PC-9 (cell line): Measurements from ENCODE around the gene UROD. TPM values are rescaled to one million over a fixed set of nuclear protein-coding genes. Genes with fewer than 3 reads are reported as not detected.
"Not testable (repeated sequence)": the region's sequence is repeated elsewhere in the genome, so short reads cannot be mapped to it uniquely, and the experiment has no call there.

Source experiments
- BruUV-seq: library from RNA; stranded (reverse); fragments of 400-500 nt; replicated peaks from 2 replicates; lab custom pipeline; 2021; lab: Mats Ljungman, UMichigan
- CTCF ChIA-PET: fragments of 300-600 bp; sonication (Branson Sonifier 250); formaldehyde crosslinking; loops from one replicate; lab custom pipeline; 2022; ENCODE audit warnings: antibody characterized with exemption; lab: Charles Lee
- POLR2A ChIA-PET: fragments of 300-600 bp; sonication (Branson Sonifier 250); formaldehyde crosslinking; loops from one replicate; lab custom pipeline; 2022; ENCODE audit warnings: antibody characterized with exemption; ENCODE audit not compliant: unreplicated experiment; lab: Charles Lee
- DNase-seq, 2 experiments: peaks; one replicate each; pipeline versions ENCODE4 v3.0.0 to v3.0.0-alpha.2; 2015 to 2022; ENCODE audit warnings: mixed read lengths in 1 of 2
- H2AFZ ChIP-seq: fragments of 200-600 bp; sonication (generic); 2 replicates; pipeline ENCODE4 v1.8.1; 2017; ENCODE audit warnings: antibody characterized with exemption
- H3F3A ChIP-seq: fragments of 200-600 bp; sonication (generic); 2 replicates; pipeline ENCODE4 v1.8.1; 2017; ENCODE audit warnings: antibody characterized with exemption, mild to moderate bottlenecking, low read depth; ENCODE audit not compliant: insufficient read depth
- H3K27ac ChIP-seq: fragments of 200-600 bp; sonication (generic); 2 replicates; pipeline ENCODE4 v1.6.1; 2016; ENCODE audit warnings: mixed run types
- H3K27me3 ChIP-seq: fragments of 200-600 bp; sonication (generic); 2 replicates; pipeline ENCODE4 v1.6.1; 2016; ENCODE audit warnings: low read depth, mixed run types; ENCODE audit not compliant: insufficient read depth
- H3K36me3 ChIP-seq: fragments of 200-600 bp; sonication (generic); 2 replicates; pipeline ENCODE4 v1.6.1; 2016; ENCODE audit warnings: low read depth, mixed run types
- H3K4me1 ChIP-seq: fragments of 200-600 bp; sonication (generic); replicated peaks from 2 replicates; pipeline ENCODE4 v1.6.1; 2016; ENCODE audit warnings: mixed run types; ENCODE audit not compliant: insufficient read depth
- H3K4me2 ChIP-seq: fragments of 200-600 bp; sonication (generic); 2 replicates; pipeline ENCODE4 v1.6.1; 2017; ENCODE audit warnings: mixed run types
- H3K4me3 ChIP-seq: fragments of 200-600 bp; sonication (generic); 2 replicates; pipeline ENCODE4 v1.6.1; 2016; ENCODE audit warnings: mixed run types
- H3K79me2 ChIP-seq: fragments of 200-600 bp; sonication (generic); 2 replicates; pipeline ENCODE4 v1.6.1; 2017; ENCODE audit warnings: low read depth, mixed run types
- H3K9me2 ChIP-seq: fragments of 200-600 bp; sonication (generic); 2 replicates; pipeline ENCODE4 v1.8.1; 2017; ENCODE audit warnings: mild to moderate bottlenecking; ENCODE audit not compliant: insufficient read depth
- H3K9me3 ChIP-seq: fragments of 200-600 bp; sonication (generic); 2 replicates; pipeline ENCODE4 v1.8.1; 2016; ENCODE audit warnings: low read depth; ENCODE audit not compliant: insufficient read depth
- H4K20me1 ChIP-seq: fragments of 200-600 bp; sonication (generic); 2 replicates; pipeline ENCODE4 v1.8.1; 2017; ENCODE audit not compliant: insufficient read depth
- EZH2 ChIP-seq: fragments of 200-600 bp; sonication (generic); IDR thresholded peaks from 2 replicates; pipeline ENCODE4 v1.8.0; 2017; ENCODE audit warnings: antibody characterized with exemption, low read depth
- intact Hi-C: fragments of 100-400 bp; cut with micrococcal nuclease; formaldehyde crosslinking; loops from one replicate; pipeline ENCODE4 v1.10.0; 2022; ENCODE audit not compliant: unreplicated experiment
- total RNA-seq: library from RNA; stranded (reverse); gene quantifications from 2 replicates; pipeline ENCODE4 v1.2.3, GENCODE V29; 2021
- TF ChIP-seq, protein P1 (sequence below): fragments of 200-600 bp; sonication (generic); conservative IDR thresholded peaks from 2 replicates; pipeline ENCODE4 v1.6.1; 2017; ENCODE audit warnings: mixed run types, antibody characterized with exemption, mild to moderate bottlenecking, moderate library complexity

UROD gene
- total RNA-seq, 1 experiment from 2014 or later, result 81.1 TPM

DNA sequence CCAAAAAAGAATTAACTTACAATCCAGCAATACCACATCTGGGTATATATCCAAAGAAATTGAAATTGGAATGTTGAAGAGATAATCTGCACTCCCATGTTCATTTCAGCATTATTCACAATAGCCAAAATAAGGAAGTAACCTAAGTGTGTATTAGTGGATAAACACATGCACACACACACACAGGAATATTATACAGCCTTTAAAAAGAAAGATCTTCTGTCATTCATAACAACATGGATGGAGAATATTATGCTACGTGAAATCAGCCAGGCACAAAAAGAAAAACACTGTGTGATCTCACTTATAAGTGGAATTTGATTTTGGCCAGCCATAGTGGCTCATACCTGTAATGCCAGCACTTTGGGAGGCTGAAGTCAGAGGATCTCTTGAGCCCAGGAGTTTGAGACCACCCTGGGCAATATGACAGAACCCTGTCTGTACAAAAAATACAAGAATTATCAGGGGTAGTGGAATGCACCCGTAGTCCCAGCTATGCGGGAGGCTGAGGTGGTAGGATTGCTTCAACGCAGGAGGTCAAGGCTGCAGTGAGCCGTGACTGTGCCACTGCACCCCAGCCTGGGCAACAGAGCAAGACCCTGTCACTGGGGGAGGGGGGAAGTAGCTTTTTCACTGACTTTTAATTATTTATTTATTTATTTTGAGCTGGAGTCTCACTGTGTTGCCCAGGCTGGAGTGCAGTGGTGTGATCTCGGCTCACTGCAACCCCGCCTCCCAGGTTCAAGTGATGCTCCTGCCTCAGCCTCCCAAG is 16.4 kb upstream of the UROD start:
- Histone ChIP-seq H3K36me3 (no peaks in the 10 kb centered on the region), H3K27ac (no peak overlapping the region), H2AFZ (no peak overlapping the region), H4K20me1 (no peaks in the 10 kb centered on the region), H3K27me3 (no peaks in the 10 kb centered on the region), H3K4me1 (no peaks in the 10 kb centered on the region), H3K79me2 (no peaks in the 10 kb centered on the region), H3K9me3 (no peaks in the 10 kb centered on the region), H3K4me2 (no peak overlapping the region), H3F3A (no peaks in the 10 kb centered on the region), H3K4me3 (no peak overlapping the region), H3K9me2 (no peaks in the 10 kb centered on the region)
- BruUV-seq, result no TSS peak
- POLR2A ChIA-PET, result interaction anchor here (0.6 kb wide), 1 partner anchor 263 kb away, joined by 38 read pairs; no protein-coding TSS in a partner anchor
- no peak for DNase-seq
- TF ChIP-seq EZH2, result no peak
- TF ChIP-seq, protein P1, sequence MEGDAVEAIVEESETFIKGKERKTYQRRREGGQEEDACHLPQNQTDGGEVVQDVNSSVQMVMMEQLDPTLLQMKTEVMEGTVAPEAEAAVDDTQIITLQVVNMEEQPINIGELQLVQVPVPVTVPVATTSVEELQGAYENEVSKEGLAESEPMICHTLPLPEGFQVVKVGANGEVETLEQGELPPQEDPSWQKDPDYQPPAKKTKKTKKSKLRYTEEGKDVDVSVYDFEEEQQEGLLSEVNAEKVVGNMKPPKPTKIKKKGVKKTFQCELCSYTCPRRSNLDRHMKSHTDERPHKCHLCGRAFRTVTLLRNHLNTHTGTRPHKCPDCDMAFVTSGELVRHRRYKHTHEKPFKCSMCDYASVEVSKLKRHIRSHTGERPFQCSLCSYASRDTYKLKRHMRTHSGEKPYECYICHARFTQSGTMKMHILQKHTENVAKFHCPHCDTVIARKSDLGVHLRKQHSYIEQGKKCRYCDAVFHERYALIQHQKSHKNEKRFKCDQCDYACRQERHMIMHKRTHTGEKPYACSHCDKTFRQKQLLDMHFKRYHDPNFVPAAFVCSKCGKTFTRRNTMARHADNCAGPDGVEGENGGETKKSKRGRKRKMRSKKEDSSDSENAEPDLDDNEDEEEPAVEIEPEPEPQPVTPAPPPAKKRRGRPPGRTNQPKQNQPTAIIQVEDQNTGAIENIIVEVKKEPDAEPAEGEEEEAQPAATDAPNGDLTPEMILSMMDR, result no peak
- CTCF ChIA-PET, result no interaction called here
- intact Hi-C loops, result no loop called here

DNA sequence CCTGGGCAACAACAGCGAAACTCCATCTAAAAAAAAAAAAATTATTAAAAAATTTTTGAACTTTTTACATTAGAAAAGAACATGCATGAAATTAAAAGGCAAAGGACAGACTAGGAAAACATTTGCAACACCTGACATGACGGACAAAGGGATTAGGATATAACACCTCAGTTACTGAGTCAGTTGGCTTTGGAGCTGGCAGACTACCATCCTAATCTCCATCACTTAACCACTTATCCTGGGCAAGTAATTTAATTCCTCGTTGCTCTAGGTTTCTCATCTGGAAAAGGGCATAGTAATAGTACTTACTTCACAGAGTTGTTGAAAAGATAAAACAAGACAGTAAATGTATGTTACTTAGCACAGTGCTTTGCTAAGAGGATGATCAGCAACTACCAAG is 12.8 kb upstream of the UROD start:
- no peak overlapping the region for H3K27ac ChIP-seq
- H3K4me2 ChIP-seq, result no peak overlapping the region
- TF ChIP-seq, protein P1, result no peak
- TF ChIP-seq EZH2, result no peak
- no peaks in the 10 kb centered on the region for H3F3A ChIP-seq
- no peak overlapping the region for H3K4me3 ChIP-seq
- ChIA-PET POLR2A (interaction anchor here (0.6 kb wide), 1 partner anchor 1297 kb away, joined by 3 read pairs; no protein-coding TSS in a partner anchor), CTCF (interaction anchor here (0.5 kb wide), 1 partner anchor 11 kb away, joined by 3 read pairs; no protein-coding TSS in a partner anchor)
- no peaks in the 10 kb centered on the region for H3K9me3 ChIP-seq
- H3K27me3 ChIP-seq, result no peaks in the 10 kb centered on the region
- intact Hi-C loops, result no loop called here
- H3K36me3 ChIP-seq, result no peaks in the 10 kb centered on the region
- H3K4me1 ChIP-seq, result no peaks in the 10 kb centered on the region
- DNase-seq, result no peak
- H2AFZ ChIP-seq, result no peak overlapping the region
- no peaks in the 10 kb centered on the region for H4K20me1 ChIP-seq
- no TSS peak for BruUV-seq
- H3K9me2 ChIP-seq, result no peaks in the 10 kb centered on the region
- no peaks in the 10 kb centered on the region for H3K79me2 ChIP-seq

DNA sequence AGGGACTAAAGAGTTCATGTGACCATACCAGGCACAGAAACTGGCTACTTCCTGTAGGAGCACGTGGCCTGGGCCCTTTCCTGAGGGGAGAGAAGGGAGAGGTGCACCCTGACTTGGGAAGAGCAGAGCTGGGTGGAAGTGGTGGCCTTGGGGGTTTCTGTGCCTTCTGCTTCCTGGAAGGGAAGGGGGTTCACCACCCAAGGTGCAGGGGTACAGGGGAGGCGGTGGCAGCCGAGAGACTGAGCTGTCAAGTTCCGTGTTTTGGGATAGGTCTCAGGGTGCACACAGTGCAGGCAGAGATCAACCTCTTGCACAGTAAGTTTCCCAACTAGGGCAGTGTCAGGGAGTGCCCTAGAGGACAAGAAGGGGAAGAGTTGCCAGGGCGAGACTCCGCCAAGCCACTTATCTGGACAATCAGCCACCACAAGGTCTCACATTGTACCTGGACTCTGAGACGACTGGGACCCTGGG is 11.0 kb upstream of the UROD start:
- no peak for DNase-seq
- intact Hi-C loops, result no loop called here
- H3K36me3 ChIP-seq, result no peaks in the 10 kb centered on the region
- no peaks in the 10 kb centered on the region for H3K9me2 ChIP-seq
- BruUV-seq, result no TSS peak
- H2AFZ ChIP-seq, result no peak overlapping the region
- H3K27ac ChIP-seq, result no peak overlapping the region
- POLR2A ChIA-PET, result no interaction called here
- H3K4me1 ChIP-seq, result no peaks in the 10 kb centered on the region
- no peaks in the 10 kb centered on the region for H3K79me2 ChIP-seq
- no peak overlapping the region for H3K4me2 ChIP-seq
- no peaks in the 10 kb centered on the region for H3K9me3 ChIP-seq
- TF ChIP-seq, protein P1, result no peak
- no peak for TF ChIP-seq EZH2
- H4K20me1 ChIP-seq, result no peaks in the 10 kb centered on the region
- CTCF ChIA-PET, result no interaction called here
- no peaks in the 10 kb centered on the region for H3K27me3 ChIP-seq
- no peak overlapping the region for H3K4me3 ChIP-seq
- H3F3A ChIP-seq, result no peaks in the 10 kb centered on the region

DNA sequence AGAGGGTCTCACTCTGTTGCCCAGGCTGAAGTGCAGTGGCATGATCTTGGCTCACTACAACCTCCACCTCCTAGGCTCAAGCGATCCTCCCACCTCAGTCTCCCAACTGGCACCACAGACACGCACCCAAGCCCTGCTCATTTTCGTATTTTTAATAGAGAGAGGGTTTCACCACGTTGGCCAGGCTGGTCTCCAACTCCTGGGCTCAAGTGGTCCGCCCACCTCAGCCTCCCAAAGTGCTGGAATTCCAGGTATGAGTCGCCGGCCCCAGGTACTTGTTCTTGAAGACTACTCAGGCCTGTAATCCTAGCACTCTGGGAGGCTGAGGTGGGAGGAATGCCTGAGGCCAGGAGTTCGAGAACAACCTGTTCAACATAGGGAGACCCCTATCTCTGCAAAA is 10.5 kb upstream of the UROD start:
- H3K27ac ChIP-seq, H3K4me3 ChIP-seq, H3F3A ChIP-seq, H3K4me1 ChIP-seq, H4K20me1 ChIP-seq, intact Hi-C loops, BruUV-seq, H3K27me3 ChIP-seq, POLR2A ChIA-PET, H3K9me3 ChIP-seq, DNase-seq, H3K9me2 ChIP-seq, H3K79me2 ChIP-seq, CTCF ChIA-PET, H3K4me2 ChIP-seq, H2AFZ ChIP-seq, H3K36me3 ChIP-seq: not testable (repeated sequence)
